Sigmoid colon (tissue), 4 donors: Measurements from ENCODE around the gene HECW1.

Source experiments
- POLR2AphosphoS5 ChIP-seq, 4 donors: sonication (generic); formaldehyde crosslinking; IDR thresholded peaks; one replicate each; pipeline ENCODE4 v1.6.1; 2017; ENCODE audit warnings: antibody characterized with exemption in 4 of 4
- TF ChIP-seq, protein P1 (sequence below), 4 experiments: fragments of 450-650 bp in 3 of 4; fragments of 200-600 bp in 1 of 4; IDR thresholded peaks; one replicate each; pipeline ENCODE4 v1.5.1; 2016 to 2019; ENCODE audit warnings: antibody characterized with exemption in 4 of 4, mild to moderate bottlenecking in 3 of 4, moderate library complexity in 2 of 4

DNA sequence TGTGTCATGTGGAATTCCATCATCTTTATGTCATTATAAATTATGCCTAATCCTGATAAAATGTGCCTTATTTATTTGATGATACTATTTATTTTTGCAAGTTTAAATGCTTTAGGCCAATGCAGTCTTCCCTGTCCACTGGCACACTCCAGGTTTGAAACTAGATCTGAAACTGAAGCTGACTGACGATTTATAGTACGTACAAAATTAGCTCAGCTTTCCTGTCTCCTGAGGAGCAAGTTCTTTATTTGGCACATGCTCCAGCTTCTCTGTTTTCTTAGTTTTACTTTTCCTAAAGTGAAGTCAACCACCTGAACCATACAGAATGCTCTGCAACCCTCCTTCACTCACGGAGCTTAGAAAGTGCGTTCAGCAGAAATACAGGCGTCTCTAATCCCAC lies 164.1 kb downstream of the HECW1 start:
- no peak for TF ChIP-seq POLR2AphosphoS5 (IDR thresholded peaks at IDR 0.05)
- TF ChIP-seq, protein P1, sequence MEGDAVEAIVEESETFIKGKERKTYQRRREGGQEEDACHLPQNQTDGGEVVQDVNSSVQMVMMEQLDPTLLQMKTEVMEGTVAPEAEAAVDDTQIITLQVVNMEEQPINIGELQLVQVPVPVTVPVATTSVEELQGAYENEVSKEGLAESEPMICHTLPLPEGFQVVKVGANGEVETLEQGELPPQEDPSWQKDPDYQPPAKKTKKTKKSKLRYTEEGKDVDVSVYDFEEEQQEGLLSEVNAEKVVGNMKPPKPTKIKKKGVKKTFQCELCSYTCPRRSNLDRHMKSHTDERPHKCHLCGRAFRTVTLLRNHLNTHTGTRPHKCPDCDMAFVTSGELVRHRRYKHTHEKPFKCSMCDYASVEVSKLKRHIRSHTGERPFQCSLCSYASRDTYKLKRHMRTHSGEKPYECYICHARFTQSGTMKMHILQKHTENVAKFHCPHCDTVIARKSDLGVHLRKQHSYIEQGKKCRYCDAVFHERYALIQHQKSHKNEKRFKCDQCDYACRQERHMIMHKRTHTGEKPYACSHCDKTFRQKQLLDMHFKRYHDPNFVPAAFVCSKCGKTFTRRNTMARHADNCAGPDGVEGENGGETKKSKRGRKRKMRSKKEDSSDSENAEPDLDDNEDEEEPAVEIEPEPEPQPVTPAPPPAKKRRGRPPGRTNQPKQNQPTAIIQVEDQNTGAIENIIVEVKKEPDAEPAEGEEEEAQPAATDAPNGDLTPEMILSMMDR (IDR thresholded peaks at IDR 0.05): no peak
